ENCODE data around the gene DALRD3.

DALRD3 gene, protein sequence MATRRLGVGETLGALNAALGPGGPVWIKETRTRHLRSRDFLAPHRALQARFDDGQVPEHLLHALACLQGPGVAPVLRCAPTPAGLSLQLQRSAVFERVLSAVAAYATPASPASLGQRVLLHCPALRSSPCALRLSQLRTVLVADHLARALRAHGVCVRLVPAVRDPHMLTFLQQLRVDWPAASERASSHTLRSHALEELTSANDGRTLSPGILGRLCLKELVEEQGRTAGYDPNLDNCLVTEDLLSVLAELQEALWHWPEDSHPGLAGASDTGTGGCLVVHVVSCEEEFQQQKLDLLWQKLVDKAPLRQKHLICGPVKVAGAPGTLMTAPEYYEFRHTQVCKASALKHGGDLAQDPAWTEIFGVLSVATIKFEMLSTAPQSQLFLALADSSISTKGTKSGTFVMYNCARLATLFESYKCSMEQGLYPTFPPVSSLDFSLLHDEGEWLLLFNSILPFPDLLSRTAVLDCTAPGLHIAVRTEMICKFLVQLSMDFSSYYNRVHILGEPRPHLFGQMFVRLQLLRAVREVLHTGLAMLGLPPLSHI

DNA sequence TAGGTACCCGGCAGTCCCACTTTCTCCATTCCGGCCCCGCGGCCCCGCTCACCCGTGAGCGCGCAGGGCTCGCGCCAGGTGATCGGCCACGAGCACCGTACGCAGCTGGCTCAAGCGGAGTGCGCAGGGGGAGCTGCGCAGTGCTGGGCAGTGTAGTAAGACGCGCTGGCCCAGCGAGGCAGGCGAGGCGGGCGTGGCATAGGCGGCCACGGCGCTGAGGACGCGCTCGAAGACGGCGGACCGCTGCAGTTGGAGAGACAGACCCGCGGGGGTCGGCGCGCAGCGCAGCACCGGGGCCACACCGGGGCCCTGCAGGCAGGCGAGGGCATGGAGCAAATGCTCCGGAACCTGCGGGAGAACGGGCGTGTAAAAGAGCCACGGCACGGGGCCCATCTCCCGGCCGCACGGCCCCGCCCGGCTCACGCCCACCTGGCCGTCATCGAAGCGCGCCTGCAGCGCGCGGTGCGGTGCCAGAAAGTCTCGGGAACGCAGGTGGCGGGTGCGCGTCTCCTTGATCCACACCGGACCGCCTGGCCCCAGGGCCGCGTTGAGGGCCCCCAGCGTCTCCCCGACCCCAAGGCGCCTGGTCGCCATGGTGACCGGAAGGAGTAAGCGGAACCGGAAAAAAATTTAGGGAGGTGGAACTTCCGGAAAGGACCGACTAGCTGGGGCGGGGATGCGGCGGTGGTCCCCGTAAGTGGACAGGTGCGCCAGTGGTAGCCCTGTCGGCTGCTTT is at the start of gene DALRD3:
DALRD3 (minus strand) TSS at position 610 of the 736 bp plus-strand sequence; CDS start at position 594, 16 bp downstream.
- no peak for DNase-seq (ENCODE audit: low read depth in 2 of 2)

DNA sequence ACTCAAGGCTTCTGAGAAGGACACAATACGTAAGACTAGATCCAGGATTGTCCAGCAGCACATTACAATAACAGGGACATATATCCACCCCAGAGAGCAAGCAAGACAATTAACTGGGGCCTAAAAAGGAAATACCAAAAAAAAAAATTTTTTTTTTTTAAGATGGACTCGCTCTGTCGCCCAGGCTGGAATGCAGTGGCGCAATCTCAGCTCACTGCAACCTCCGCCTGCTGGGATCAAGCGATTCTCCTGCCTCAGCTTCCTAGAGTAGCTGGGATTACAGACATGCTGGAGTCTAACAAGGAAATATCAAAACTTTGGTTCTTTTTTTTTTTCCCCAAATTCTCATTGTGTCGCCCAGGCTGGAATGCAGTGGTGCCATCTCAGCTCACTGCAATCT is 39.6 kb upstream of the DALRD3 start:
- no peak for DNase-seq (ENCODE audit: low read depth in 2 of 2)

DNA sequence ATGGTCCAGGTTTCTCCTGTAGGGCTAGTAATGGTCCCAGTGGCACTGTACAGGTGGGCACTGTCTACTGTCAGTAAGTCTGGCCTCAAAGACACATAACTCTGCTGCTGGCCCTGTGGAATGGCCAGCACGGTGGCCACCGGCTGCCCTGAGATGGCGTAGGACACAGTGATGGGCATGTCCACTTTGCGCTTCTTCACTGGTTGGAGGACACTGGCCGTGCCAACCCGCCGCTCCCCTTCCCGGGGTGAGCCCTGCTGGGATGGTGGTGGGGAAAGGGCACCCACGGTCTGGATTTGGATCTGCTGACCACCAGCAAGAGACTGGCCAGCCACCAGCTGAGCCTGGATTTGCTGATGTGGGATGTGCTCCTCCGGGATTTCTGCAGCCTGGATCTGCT is 38.9 kb upstream of the DALRD3 start:
- no peak for DNase-seq (ENCODE audit: low read depth in 2 of 2)

DNA sequence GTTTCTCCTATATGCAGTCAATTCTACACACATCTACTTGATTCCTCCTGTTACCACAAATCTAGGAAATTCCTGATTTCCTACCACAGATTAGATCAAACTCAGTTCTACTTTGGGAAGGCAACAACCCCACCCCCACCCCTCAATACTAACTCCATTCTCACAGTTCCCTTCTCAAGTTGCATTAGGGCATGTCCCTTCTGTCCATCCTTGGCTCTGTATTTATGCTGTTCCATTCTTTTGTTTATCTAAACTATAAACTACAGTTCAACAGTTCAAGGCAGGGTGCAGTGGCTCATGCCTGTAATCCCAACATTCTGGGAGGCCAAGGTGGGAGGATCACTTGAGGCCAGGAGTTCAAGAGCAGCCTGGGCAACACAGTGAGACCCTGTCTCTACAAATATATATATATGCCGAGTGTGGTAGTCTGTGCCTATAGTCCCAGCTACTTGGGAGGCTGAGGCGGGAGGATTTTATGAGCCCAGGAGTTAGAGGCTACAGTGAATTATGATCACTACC is 36.0 kb upstream of the DALRD3 start:
- DNase-seq (ENCODE audit: low read depth in 2 of 2), result no peak

DNA sequence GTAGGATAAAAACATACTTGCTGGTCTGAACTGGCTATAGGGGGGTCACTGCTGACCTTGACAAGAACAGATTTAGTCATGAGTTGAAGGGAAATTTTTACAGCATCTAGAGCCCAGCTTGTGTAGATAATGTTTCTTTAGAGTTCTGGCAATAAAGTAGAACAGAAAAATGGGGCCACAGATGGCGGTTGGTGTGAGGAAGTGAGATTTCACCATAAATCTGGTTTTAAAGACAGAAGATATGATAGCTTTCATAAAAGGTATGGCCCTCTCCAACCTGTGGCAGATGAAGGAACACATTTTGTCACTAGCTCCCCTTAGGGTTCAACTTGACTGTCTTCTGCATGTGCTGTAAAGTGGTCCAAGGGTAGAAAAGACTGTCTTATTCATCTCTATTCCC is 35.2 kb upstream of the DALRD3 start:
- no peak for DNase-seq (ENCODE audit: low read depth in 2 of 2)

DNA sequence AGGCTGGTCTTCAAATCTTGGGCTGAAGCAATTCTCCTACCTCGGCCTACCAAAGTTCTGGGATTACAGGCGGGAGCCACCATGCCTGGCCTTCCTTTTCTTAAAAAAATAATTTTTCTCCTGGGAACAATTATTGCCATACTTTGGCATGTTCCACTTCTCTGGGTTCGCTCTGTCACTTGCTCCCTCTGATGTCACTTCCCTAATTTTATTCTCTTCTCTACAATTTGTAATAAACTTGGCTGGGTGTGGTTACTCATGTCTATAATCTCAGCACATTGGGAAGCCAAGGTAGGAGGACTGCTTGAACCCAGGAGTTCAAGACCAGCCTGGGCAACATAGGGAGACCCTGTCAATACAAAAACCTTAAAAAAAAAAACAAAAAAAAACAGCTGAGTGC is 16.9 kb upstream of the DALRD3 start:
- DNase-seq (ENCODE audit: low read depth in 2 of 2), result no peak

DNA sequence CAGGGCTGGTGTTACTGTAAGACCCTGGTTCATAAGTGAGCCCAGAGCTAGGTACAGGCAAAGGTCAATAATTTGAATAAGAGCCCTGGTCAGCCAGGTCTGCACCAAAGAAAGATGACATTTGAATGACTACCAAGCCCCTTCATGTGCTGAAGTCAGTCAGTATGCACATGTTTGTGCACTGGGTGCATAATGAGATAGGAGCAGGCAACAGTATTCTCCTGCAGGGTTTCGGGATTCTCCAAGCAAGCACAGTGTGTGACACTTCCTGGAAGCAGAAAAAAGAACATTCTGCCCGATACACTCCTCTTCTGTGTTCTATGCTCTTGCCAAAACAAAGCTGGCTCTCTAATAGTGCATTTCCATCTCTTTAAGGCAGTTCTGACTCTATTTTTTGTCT is 16.3 kb upstream of the DALRD3 start:
- no peak for DNase-seq (ENCODE audit: low read depth in 2 of 2)

DNA sequence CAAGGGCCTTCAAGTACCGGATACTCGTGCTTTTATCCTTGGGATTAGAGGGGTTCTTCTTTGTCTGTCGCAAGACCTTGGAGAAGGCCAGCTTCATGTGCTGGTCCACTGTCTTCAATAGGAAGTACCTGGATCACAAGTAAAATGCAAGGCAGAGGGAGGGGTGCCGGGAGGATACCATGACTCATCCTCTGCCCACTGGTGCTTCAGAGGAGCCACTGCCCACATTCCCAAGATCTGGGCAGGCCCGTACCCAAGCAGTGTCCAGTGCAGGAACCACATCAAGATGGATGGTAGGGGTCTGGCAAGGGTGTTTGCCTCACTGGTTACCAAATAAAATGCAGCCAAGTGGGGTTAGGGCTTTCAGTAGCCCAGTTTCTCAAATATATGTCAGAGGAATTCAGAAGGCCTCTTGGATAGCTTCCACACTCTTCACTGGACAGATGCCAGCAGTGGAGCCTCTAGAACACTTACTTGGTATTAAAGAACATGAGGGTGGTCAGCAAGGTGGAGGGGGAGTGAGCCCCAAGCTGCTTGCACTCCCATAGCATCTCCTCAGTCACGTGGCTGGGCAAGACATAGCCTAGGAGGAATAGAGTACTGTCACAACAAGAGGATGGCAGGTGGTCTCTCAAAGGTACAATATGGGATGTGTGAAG is 14.4 kb upstream of the DALRD3 start:
- no peak for DNase-seq (ENCODE audit: low read depth in 2 of 2)

DNA sequence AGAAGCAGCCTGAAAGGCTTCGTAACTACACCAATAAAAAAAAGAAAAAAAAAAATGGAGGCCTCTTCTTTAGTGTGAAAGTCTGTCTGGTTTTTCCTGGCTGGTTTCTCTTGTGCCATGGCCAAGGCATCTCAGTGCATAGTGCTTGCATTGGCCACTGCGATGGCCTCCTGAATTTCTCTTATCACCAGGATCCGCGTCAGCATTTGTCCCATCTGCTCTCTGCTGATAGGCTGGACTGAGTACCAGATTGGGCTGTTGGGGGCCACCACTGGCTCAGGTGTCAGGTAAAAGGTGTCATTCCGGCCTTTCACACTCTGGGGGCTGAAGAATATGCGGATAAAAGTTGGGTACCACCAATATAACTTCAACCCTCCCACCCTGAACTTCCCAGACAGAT is 11.9 kb upstream of the DALRD3 start:
- DNase-seq (ENCODE audit: low read depth in 2 of 2), result no peak

DNA sequence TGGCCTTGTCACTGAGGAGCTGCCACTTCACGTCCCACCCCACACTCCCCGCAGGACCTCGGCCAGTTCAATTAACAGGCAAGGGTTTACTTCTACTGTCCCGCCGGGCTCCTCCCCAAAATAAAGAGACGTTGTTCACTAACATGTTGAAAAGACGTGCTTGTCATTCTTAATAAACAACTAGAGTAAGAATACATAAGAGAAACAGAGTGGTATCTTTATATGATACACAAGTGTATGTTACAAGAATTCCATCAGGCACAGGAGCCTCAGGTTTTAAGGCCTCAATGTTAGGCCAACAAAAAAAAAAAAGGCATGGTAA is 11.1 kb upstream of the DALRD3 start:
- no peak for DNase-seq (ENCODE audit: low read depth in 2 of 2)

DNA sequence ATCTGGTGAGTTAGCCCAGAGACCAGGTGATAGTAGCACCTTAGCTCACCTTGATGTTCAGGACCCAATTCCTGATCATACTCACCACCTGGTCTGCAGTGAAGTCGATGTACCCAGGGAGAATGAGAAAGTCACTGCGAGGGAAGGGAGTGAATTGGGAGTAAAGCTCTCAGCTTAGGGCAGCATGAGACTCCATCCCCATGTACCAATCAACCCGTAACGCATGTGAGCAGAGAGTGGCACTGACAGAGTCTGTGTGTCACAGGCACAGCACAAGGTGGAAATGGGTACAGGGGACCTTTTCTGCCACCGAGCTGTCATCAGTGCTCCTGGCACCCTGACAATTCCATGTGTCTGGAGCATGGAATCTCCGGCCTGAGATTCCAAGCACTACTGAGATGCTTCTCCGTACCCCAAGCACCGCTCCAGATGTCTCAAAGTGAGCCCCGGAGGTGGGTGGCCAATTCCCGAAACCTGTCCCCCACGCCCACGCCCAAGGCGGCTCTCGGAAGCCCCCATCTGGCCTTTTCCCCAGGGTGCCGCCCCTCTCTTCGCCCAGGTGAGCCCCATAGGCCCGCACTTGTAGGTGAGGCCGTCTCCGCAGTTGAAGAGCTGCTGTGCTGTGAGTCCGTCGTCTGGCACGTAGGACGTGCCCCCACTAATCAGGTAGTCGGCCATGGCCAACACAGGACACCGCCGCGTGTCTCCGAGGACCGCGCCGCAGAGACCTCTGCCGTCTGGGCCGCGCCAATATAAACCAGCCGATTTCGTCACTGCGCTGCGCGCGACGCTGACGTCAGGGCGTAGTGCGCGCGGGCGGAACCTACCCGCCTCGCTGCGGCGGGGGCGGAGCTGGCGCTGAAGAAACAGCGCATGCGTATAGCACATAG is 10.5 kb upstream of the DALRD3 start, which contains the start of gene IMPDH2:
IMPDH2 (minus strand) TSS at position 726 of the 890 bp plus-strand sequence; CDS start at position 678, 48 bp downstream.
- peak; percentile 84 to 87 for DNase-seq (ENCODE audit: low read depth in 2 of 2)

DNA sequence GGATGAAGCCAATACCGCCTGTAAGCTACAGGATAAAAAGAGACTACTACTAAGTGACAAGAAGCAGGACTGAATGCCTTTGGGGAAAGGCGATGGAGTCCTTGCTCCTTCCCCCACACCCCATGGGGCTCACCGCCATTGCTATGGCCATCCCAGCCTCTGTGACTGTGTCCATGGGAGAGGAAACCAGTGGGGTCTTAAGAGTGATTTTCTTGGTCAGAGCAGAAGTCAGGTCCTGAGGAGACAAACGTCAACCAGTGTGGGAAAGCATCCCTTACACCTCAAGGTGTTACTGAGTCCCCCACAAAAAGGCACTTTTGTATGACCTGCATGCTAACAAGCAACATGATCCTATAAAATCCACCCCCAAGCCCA is 9.9 kb upstream of the DALRD3 start:
- no peak for DNase-seq (ENCODE audit: low read depth in 2 of 2)

DNA sequence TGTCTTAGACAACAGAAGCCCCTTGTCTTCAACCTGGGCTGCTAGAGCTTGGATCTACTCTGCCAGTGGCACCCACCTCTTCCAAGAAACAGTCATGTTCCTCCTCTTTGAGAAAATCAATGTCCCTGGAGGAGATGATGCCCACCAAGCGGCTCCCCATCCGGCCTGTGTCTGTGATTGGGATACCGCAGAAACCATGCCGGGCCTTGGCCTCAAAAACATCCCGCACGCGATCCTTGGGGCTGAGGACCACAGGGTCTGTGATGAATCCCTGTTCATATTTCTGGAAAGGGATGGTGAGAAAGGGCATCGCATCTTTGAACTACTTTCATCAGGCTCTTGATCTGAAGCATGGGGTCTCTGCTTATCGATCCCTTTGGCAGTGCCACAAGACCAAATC is 9.3 kb upstream of the DALRD3 start:
- no peak for DNase-seq (ENCODE audit: low read depth in 2 of 2)

DNA sequence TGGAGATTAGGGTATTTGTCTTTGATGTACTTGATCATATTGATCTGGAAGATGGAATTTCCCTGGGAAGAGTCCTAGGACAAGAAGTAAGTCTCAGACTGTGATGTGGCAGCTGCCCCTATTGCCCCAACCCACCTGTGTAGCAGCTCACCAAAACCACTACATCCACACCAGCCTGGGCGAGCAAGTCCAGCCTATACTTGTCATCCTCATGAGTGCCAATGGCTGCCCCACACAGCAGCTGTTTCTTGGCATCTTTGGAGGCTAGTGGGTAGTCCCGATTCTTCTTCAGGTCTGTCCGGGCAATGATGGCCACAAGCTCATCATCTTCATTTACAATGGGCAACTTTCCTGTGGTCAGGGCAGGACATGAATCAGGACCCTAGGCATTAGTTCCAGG is 8.2 kb upstream of the DALRD3 start:
- no peak for DNase-seq (ENCODE audit: low read depth in 2 of 2)

DNA sequence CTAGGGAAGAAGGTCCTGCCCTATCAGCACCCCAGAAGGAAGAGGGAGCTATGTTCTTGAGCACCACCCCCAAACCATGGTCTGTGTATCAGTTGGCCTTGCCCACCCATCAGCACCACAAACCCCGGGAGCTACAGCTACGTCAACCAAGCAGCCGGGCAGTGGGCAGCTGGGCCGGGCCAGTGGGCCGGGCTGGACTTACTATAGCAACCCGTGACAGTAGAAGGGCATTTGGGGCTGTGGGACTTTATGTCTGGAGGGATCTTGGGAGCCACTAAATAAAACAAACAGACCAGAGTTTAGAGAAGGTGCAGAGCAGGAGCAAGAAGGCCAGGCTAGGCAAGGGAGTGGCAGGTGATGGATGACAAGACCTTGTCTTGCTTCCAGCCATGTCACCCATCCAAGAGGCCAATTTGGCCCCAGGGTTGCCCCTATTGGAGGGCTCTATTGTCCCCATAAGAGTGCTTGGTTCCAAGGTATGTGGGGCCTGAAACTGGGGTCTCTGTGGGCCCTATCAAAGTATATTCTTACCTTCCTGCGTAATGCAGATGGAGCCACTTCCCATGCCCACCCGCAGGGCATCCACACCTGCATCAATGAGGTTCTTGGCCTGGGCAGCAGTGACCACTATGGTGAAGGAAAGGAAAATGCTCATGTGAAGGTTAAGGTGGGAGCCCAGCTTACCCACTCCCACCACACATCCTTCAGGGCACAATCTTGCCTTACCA is 7.6 kb upstream of the DALRD3 start:
- no peak for DNase-seq (ENCODE audit: low read depth in 2 of 2)

DNA sequence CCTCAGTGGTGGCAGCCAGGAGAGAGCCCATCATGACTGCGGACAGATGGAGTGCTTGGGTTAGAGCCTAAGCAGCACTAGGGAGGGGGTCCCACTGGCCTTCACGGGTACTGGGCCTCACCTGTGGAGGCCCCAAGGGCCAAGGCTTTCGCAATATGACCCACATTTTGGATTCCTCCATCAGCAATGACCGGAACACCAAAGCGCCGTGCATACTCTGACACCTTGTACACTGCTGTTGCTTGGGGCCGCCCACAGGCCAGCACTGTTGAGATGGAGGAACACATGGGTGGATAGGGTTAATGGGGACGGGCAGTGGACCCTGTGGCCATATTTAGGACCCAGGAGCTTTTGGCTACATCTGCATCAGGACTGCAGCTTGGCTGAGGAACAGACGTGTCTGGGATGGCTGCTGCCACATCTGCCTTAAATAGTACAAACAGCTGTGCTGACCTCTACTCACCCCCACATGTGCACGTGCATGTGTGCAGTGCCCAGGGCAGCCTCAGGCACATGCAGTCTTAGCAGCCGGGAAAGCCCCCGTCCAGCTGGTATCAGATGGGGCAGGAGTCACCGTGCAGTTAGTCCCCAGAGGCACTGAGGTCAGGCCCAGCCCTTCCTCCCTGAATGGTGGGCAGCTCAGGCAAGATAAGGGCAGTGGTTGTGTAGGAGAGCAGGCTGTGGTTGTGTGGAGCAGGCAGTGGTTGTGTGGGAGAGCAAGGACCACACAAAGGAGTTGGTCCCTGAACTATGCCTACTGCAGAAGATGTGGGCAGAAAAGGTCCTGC is 6.8 kb upstream of the DALRD3 start:
- DNase-seq (ENCODE audit: low read depth in 2 of 2), result no peak

DNA sequence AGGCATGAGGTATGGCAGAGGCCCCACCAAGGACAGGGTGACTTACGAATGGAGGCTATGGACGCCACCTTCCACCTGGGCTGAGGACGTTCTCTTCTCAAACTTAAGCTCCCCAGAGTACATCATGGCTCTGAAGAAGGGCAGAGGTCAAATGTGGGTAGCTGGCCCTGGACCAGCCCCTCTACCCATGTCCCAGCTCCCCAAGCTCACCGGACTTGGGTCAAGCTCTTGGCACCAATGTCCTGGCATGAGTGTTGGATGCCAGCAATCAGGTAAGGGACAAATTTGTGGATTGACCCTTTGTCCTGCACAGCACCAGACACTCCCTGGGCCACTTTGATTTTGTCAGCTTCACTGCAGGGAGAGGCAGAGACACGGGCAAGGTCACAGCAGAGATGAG is 6.1 kb upstream of the DALRD3 start:
- no peak for DNase-seq (ENCODE audit: low read depth in 2 of 2)

DNA sequence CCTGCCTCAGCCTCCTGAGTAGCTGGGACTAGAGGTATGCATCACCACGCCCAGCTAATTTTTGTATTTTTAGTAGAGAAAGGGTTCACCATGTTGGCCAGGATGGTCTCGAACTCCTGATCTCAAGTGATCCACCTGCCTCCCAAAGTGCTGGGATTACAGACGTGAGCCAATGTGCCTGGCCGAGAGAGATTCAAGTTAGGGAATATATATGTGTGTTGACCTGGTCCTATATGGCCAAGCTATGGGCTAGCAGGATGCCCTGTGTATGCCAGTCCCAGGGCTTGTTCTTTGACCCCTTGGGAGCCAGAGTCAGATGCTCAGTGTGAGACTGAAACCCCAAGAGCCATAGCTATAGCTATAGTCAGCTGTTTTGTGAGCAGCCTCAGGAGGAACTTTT is 5.4 kb upstream of the DALRD3 start:
- no peak for DNase-seq (ENCODE audit: low read depth in 2 of 2)

DNA sequence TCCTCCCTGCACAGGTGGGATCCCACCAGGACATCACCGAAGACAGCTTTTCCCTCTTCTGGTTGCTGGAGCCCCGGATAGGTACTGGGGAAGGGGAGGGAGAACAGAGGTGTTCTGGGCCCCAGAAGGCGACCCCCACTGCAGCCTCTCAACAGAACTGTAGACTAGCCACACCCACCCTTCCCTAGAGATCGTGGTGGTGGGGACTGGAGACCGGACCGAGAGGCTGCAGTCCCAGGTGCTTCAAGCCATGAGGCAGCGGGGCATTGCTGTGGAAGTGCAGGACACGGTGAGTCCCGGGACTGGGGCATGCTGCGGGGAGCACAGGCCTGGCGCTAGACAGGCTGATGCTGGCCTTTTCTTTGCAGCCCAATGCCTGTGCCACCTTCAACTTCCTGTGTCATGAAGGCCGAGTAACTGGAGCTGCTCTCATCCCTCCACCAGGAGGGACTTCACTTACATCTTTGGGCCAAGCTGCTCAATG is 4.3 kb upstream of the DALRD3 start:
- DNase-seq (ENCODE audit: low read depth in 2 of 2), result no peak
